ENCODE data around the gene DCHS2.

The DCHS2 gene

GRCh38 chr4:154328030-154328429 is 163.6 kb downstream of the DCHS2 start:
- in situ Hi-C loops (cut with MboI; ENCODE audit: low sequenced_read_pairs), result no loop called here

DNA sequence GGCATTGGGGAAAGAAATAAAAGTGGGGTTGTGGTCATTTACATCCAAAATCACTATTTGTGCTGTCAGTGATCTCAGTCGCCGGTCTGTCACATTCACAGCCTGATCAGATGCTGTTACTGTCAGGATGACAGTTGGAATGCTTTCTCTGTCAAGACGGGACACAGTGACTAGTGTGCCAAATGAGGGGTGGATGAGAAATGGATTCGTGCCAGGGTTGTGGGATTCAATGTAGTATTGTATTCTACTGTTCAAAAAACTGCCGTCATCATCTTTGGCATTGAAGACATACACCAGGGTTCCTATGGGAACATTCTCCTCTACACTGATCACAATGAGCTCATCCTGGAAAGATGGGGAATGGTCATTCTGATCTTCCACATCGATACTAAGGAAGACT is 171.1 kb downstream of the DCHS2 start:
- in situ Hi-C loops (cut with MboI; ENCODE audit: low sequenced_read_pairs), result no loop called here

GRCh38 chr4:154319736-154320135 is 171.9 kb downstream of the DCHS2 start:
- in situ Hi-C loops (cut with MboI; ENCODE audit: low sequenced_read_pairs), result no loop called here

- in situ Hi-C loops (cut with MboI; ENCODE audit: low sequenced_read_pairs), result no loop called here
Measured at GRCh38 chr4:154317201-154317999, 174.2 kb downstream of the DCHS2 start.

DNA sequence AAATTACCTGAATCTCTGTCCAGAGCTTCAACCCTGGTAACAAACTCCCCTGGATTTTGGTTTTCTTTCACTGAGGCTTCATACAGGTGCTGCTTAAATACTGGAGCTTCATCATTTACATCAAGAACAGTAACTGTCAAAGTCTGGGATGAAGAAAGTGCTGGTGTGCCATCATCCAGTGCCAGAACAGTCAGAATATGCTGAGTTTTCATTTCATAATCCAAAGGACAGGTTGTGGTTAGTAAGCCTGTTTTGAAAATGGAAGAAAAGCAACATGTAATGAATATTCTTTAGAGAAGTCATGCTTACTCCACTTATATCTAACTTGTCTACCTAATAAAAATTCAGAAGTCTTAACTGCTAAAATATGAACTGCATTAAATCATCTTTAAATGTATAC is 175.9 kb downstream of the DCHS2 start:
- in situ Hi-C loops (cut with MboI; ENCODE audit: low sequenced_read_pairs), result no loop called here

DNA sequence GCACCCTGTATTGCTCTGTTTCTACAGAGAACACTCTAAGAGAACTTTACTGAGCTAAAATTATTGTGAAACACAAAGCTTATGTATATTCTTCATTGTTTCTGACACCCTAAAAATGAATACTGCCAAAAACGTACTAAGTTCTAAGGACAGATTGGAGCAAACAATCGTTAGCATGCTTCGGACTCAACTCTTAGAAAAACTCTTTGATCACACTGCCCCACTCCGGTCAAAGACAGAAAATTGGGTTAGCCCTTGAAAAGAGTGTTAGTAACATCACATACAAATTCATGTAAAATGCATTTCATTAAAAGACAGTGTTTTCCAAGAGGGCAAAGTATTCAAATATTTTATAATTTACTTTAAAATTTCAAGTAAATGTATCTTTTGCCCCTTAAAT is 177.4 kb downstream of the DCHS2 start:
- in situ Hi-C loops (cut with MboI; ENCODE audit: low sequenced_read_pairs), result no loop called here

DNA sequence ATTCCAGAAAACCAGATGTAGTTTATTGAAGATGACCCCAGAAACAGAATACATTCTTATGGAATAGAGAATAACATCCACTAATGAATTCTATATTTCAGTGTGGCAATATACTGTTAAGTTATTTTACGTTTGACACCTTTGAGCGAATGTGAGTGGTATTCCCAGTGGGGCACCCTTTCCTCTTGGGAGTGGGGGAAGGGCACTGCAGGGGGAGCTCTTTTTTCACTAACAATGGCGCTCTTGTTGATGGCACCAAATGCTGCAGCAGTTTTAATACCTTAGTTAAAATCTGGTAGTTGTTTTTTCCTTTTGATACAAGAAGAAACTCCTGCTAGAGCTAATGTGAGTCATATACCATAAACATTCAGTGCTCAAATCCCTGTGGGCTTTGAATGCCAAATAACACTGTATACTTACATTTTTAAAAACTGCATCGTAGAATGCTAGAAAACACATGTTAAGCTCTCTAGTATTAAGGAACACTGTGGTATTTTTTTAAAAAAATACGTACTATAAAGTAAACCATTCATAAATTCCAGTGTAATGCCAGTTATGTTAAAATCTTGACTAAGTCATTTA is 178.5 kb downstream of the DCHS2 start:
- in situ Hi-C loops (cut with MboI; ENCODE audit: low sequenced_read_pairs), result no loop called here

DNA sequence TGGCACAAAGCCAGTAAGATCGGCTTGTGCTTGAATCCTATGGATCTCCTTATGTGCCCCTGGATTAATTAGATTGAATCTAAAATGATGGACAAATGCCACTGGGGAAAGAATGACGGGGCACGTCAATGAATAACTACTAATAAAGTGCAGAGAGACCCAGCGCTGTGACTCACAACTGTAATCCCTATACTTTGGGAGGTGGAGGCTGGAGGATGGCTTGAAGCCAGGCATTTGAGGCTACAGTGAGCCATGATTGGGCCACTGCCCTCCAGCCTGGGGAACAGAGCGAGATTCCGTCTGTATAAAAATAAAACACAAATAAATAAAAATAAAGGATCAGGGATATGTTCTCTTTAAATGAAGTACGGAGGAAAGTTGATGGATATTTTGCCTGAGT is 179.4 kb downstream of the DCHS2 start:
- in situ Hi-C loops (cut with MboI; ENCODE audit: low sequenced_read_pairs), result no loop called here

GRCh38 chr4:154310578-154310977 is 181.0 kb downstream of the DCHS2 start:
- in situ Hi-C loops (cut with MboI; ENCODE audit: low sequenced_read_pairs), result no loop called here

DNA sequence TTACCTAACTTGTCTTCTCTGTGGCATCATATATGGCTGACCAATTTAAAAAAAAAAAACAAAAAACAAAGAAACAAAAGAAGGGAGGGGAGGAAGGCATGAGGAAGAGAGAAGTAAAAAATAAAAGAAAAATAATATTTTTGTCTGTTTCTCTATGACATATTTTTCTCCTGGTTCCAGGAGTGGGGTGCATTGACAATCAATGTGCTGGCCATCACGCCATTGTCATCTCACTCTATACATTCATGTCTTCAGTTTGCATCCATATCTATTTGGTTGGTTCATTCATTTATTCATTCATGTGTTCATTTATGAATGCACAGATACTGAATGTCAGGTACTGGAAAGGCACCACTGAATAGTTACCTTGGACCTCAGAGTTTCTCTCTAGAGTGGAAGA is 183.4 kb downstream of the DCHS2 start:
- in situ Hi-C loops (cut with MboI; ENCODE audit: low sequenced_read_pairs), result no loop called here

DNA sequence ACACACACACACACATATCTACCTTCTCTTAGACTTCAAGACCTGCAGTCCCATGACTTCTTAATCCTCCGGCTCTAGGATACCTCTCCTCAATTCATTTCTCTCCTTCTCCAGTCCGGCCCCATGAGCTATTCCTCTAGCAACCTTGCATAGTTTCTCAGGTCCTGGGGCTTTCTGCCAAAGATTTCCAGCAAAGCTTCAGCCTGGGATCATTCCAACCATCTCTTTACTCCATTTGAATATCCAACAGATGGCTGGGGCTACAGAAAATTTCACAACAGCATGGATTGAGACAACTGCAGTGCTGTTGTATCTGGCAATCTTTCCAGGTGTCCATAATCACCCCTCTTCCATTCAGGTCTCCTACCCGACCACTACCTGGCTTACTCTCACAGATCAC is 184.1 kb downstream of the DCHS2 start:
- in situ Hi-C loops (cut with MboI; ENCODE audit: low sequenced_read_pairs), result no loop called here

DNA sequence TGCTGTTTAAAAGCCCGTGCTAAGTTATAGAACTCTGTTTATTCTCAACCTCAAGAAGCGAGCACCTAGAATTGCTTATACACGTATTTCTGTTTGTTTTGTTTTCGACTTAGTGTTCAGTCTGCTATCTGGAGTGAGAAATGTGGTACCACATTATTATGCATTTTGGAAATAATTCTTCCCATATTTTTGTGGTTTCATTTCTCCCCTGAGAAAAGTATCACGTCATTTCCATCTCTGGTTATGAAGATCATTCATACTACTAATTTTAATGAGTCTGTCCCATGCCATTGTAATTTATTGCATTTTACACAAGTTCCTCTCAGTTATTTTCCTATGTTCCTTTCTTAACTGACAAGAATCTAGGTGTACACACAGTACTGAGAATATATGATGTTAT is 186.0 kb downstream of the DCHS2 start:
- in situ Hi-C loops (cut with MboI; ENCODE audit: low sequenced_read_pairs), result no loop called here

GRCh38 chr4:154304679-154305078 is 186.9 kb downstream of the DCHS2 start:
- in situ Hi-C loops (cut with MboI; ENCODE audit: low sequenced_read_pairs), result no loop called here

DNA sequence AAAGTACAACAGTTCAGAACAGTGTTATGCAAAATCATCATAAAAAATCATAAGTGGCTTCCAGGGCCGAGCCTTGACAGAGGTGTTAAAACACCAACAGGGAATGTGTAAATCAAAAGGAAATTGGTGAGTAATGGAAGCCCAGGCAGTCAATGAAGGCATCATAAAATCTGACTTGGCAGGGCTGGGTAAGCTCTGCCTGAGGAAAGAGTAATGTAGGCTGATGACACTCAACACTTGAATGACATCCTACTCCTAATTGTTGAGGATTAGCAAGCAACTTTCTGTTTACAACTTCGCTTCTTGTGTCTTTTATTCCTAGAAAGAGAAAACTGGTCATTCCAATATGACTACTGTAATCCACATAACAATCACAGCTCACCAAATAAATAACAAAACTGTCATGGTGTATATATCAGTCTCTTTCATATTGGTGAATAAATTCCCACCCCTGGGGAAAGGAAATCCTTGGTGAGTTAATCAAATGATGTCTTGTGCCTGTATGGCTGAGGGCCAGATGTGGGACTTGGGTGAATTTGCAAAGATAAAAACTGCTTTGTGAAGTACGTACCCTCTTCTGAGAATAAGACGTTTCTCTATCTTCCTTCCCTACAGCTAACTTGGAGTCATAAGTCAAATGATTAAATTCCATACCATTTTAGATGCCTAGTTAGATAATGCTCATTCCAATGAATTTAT is 196.8 kb downstream of the DCHS2 start:
- in situ Hi-C loops (cut with MboI; ENCODE audit: low sequenced_read_pairs), result no loop called here

DNA sequence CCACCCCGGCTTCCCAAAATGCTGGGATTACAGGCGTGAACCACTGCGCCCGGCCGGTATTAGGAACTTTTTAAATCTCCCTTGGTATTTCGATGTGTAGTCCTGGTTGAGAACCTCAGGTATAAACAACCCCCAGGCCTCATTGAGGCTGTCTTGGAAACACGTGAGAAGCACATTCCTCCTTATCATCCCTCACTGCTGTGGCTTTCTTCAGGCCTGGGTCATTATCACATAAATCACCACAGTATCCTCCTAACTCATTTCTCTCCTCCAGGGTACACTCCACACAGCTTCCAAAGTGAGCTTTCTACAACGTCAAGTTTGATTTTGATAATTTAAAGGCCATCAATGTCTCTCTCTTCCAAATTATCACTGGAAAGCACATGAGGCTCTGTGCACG is 198.2 kb downstream of the DCHS2 start:
- in situ Hi-C loops (cut with MboI; ENCODE audit: low sequenced_read_pairs), result no loop called here

DNA sequence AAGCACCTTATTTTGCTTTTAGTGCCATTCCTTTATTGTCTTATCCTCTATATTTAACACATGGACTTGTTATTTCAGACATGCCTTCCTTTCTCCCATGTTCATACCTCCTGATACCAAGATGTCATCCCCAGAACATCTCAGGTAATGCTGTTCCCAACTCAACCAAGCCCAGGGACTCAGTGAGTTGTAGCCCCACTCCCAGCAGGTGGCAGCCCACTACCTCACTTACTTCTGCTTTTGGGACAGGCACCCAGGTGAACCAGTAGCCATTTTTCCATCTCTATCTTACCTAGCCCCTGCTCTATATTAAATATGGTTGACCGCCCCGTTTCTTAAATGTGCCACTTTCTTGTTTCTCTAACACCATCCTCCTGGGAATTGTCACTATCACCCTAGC is 199.0 kb downstream of the DCHS2 start:
- in situ Hi-C loops (cut with MboI; ENCODE audit: low sequenced_read_pairs), result no loop called here

DNA sequence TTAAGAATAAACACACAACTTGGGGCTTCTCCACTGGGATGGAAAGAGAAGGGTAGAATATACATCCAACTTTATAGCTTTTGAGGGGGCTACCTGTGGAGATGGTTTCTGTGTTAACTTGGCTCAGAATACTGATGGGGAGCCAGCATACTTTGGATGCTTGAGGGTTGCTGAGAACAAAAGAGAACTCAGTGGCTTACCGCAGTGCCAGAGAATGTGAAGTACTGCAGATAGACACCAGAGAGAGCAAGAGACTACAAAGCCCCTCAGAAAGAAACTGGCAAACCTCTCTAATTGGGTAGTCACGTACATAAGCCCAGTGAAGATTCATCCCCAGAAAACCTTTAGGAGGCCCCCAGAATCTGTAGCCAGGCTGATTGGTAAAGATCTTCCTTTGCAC is 214.4 kb downstream of the DCHS2 start:
- in situ Hi-C loops (cut with MboI; ENCODE audit: low sequenced_read_pairs), result no loop called here

DNA sequence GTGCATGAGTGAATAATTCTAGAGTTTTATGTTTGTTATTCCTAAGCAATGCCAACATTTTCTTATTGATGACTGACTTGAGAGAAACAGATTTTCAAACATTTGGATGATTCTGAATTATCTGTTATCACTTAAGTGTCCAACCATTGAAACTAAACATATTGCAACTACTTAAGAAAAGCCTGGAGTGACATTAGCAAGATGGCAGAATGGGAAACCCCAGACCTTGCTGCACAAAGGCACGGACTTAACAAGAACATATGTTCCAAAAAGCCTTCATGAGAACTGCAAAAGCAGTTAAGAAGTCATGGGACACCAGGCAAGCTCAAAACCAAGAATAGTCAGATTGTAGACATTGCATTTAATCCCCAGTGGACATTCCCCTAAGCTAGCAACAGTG is 215.1 kb downstream of the DCHS2 start:
- in situ Hi-C loops (cut with MboI; ENCODE audit: low sequenced_read_pairs), result no loop called here

DNA sequence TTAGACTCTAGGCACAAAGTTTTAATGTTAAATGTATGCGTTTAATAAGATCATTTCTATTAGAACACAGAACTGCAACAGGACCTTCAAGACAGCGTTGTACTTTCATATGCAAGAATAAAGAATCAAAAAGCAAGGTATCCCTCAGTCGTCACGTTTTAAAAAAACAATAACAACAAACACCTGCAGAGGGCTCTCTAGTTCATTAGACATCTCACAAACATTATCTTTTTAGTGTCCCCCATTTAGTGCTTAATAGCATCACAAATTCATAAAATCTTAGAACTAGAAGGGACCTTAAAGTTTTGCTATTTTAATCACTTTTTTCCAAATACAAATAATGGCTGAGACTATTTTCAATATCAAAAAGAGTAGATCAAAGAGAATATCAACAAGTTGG is 236.6 kb downstream of the DCHS2 start:
- in situ Hi-C loops (cut with MboI; ENCODE audit: low sequenced_read_pairs), result no loop called here

- in situ Hi-C loops (cut with MboI; ENCODE audit: low sequenced_read_pairs), result no loop called here
Measured at GRCh38 chr4:154234576-154234975, 257.0 kb downstream of the DCHS2 start.

GRCh38 chr4:154231806-154232478 is 259.7 kb downstream of the DCHS2 start:
- in situ Hi-C loops (cut with MboI; ENCODE audit: low sequenced_read_pairs), result no loop called here

- in situ Hi-C loops (cut with MboI; ENCODE audit: low sequenced_read_pairs), result no loop called here
Measured at GRCh38 chr4:154230723-154231122, 260.9 kb downstream of the DCHS2 start.
